ENCODE data around the gene ADORA3.

DNA sequence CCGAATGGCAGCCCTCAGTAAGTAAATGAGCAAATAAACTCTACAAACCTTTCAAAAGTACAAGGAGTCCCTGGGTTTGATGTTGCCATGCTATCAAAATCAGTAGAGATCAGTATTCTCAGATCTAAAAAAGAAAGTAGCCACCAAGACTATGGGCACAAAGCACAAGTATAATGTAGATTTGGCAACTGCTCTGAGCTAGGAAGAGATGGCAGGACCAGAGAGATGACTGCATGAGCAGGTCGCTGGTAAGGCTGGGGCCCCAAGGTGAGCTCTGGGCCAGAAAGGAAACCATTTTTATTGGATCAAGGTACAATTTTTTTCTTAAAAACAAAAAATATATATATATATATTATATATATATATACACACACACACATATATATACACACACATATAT lies 3.1 kb upstream of the ADORA3 start:
- no peak for TF ChIP-seq POLR2A (IDR thresholded peaks at IDR 0.05; ENCODE audit: low read length)
- no peak for TF ChIP-seq GATA1 (IDR thresholded peaks at IDR 0.05; ENCODE audit: low read depth, low read length)
